HG03432 (cell line): ENCODE data around the gene GABRR2.

ENCODE experiments used
- ATAC-seq: cut with Tn5 transposase; IDR thresholded peaks from one replicate; pipeline ENCODE4 v1.9.1; 2021; ENCODE audit warnings: mild to moderate bottlenecking, moderate library complexity; ENCODE audit not compliant: unreplicated experiment

The GABRR2 gene

GRCh38 chr6:89215391-89215790 lies 99.7 kb downstream of the GABRR2 start:
- no peak for ATAC-seq

DNA sequence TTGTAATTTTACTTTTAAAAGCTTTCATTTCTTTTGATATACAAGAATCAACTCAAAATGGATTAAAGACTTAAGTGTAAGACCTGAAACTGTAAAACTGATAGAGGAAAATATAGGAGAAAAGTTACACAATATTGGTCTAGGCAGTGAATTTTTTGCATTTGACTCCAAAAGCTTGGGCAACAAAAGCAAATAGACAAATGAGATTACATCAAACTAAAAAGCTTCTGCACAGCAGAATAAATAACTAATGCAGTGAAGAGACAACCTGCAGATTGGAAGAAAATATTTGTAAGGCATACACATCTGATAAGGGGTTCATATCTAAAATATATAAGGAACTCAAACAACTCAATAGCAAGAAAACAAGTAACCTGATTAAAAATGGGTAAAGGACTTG lies 100.9 kb downstream of the GABRR2 start:
- no peak for ATAC-seq

- ATAC-seq, result no peak
These were observed 102.6 kb downstream of the GABRR2 start for GRCh38 chr6:89212472-89212871.

GRCh38 chr6:89209457-89209856 lies 105.6 kb downstream of the GABRR2 start:
- no peak for ATAC-seq

DNA sequence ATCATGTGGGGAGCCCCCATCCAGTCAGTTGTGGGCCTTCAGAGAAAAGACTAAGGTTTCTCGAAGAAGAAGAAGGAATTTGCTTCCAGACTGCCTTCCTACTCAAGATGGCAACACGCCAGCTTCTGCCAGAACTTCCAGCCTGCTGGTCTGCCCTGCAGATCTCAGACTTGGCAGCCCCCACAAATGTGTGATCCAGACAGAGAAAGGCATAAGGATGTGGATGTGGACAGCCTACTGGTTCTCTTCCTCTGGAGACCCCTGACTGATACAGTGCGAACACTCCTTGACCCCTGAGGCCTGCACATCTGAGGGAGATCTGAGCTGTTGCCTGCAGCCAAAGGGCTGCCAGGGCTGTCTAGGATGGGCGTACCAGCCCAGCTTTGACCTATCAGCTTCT lies 106.5 kb downstream of the GABRR2 start:
- ATAC-seq, result no peak
